Measurements from ENCODE around the gene COL4A2. TPM values are rescaled to one million over a fixed set of nuclear protein-coding genes. Genes with fewer than 3 reads are reported as not detected.

COL4A2 gene
- polyA plus RNA-seq, 1 experiment: 886 TPM

- ChIA-PET CTCF (interaction anchor here (0.8 to 1.3 kb wide), 2 partner anchors 193 to 195 kb away, joined by 3 to 4 read pairs; no protein-coding TSS in a partner anchor), POLR2A (interaction anchor here (0.6 to 1.0 kb wide), 2 partner anchors 104 to 627 kb away, joined by 3 read pairs; no protein-coding TSS in a partner anchor)
- Histone ChIP-seq H3K27me3 (ENCODE audit: control insufficient read depth, insufficient read depth, low read length) (no peaks in the 10 kb centered on the region), H3K36me3 (ENCODE audit: control insufficient read depth, insufficient read depth, low read length) (peaks cover 2% of the 10 kb centered on the region; the same call in 1 of the 2 replicates), H3K4me3 (ENCODE audit: low read depth, low read length) (no peak overlapping the region)
- no peak for TF ChIP-seq CTCF (IDR thresholded peaks at IDR 0.05; ENCODE audit: insufficient read depth, low read depth, low read length)
- DNase-seq (ENCODE audit: low read depth): peak; percentile 44
Measured at GRCh38 chr13:110416131-110417025, 109.3 kb downstream of the COL4A2 start.

GRCh38 chr13:110418944-110419343, 111.9 kb downstream of the COL4A2 start:
- H3K36me3 ChIP-seq (ENCODE audit: control insufficient read depth, insufficient read depth, low read length): no peaks in the 10 kb centered on the region
- POLR2A ChIA-PET: interaction anchor here (0.6 kb wide), 1 partner anchor 186 kb away, joined by 3 read pairs; no protein-coding TSS in a partner anchor

GRCh38 chr13:110419381-110419791, 112.3 kb downstream of the COL4A2 start:
- ChIA-PET CTCF (interaction anchor here (1.4 to 1.7 kb wide), 2 partner anchors 25 to 190 kb away, joined by 4 to 7 read pairs; no protein-coding TSS in a partner anchor), POLR2A (interaction anchor here (0.6 kb wide), 1 partner anchor 187 kb away, joined by 3 read pairs; no protein-coding TSS in a partner anchor)
- DNase-seq (ENCODE audit: low read depth): no peak
- Histone ChIP-seq H3K27me3 (ENCODE audit: control insufficient read depth, insufficient read depth, low read length) (no peaks in the 10 kb centered on the region), H3K36me3 (ENCODE audit: control insufficient read depth, insufficient read depth, low read length) (no peaks in the 10 kb centered on the region), H3K4me3 (ENCODE audit: low read depth, low read length) (no peak overlapping the region)
- TF ChIP-seq CTCF (IDR thresholded peaks at IDR 0.05; ENCODE audit: insufficient read depth, low read depth, low read length): no peak

More at GRCh38 chr13:110418944-110419343, 111.9 kb downstream of the COL4A2 start:
- DNase-seq (ENCODE audit: low read depth): no peak
- CTCF ChIA-PET: interaction anchor here (0.6 to 1.7 kb wide), 4 partner anchors 18 to 190 kb away, joined by 3 to 7 read pairs (median 4); no protein-coding TSS in a partner anchor
- Histone ChIP-seq H3K4me3 (ENCODE audit: low read depth, low read length) (no peak overlapping the region), H3K27me3 (ENCODE audit: control insufficient read depth, insufficient read depth, low read length) (no peaks in the 10 kb centered on the region)
- TF ChIP-seq CTCF (IDR thresholded peaks at IDR 0.05; ENCODE audit: insufficient read depth, low read depth, low read length): no peak

- DNase-seq (ENCODE audit: low read depth): no peak
- no peaks in the 10 kb centered on the region for H3K36me3 ChIP-seq (ENCODE audit: control insufficient read depth, insufficient read depth, low read length)
- no peak overlapping the region for H3K4me3 ChIP-seq (ENCODE audit: low read depth, low read length)
- H3K27me3 ChIP-seq (ENCODE audit: control insufficient read depth, insufficient read depth, low read length): no peaks in the 10 kb centered on the region
- TF ChIP-seq CTCF (IDR thresholded peaks at IDR 0.05; ENCODE audit: insufficient read depth, low read depth, low read length): no peak
- ChIA-PET POLR2A (no interaction called here), CTCF (interaction anchor here (0.8 to 1.7 kb wide), 4 partner anchors 8 to 170 kb away, joined by 3 to 7 read pairs (median 3); no protein-coding TSS in a partner anchor)
Measured at GRCh38 chr13:110419946-110420345, 112.9 kb downstream of the COL4A2 start.

- no peak for TF ChIP-seq CTCF (IDR thresholded peaks at IDR 0.05; ENCODE audit: insufficient read depth, low read depth, low read length)
- POLR2A ChIA-PET: interaction anchor here (0.6 kb wide), 1 partner anchor 141 kb away, joined by 3 read pairs; no protein-coding TSS in a partner anchor
- CTCF ChIA-PET: interaction anchor here (0.8 to 1.3 kb wide), 3 partner anchors 9 to 171 kb away, joined by 3 read pairs; no protein-coding TSS in a partner anchor
Measured at GRCh38 chr13:110420626-110421025, 113.5 kb downstream of the COL4A2 start.

More at GRCh38 chr13:110420626-110421025, 113.5 kb downstream of the COL4A2 start:
- Histone ChIP-seq H3K4me3 (ENCODE audit: low read depth, low read length) (no peak overlapping the region), H3K36me3 (ENCODE audit: control insufficient read depth, insufficient read depth, low read length) (no peaks in the 10 kb centered on the region), H3K27me3 (ENCODE audit: control insufficient read depth, insufficient read depth, low read length) (no peaks in the 10 kb centered on the region)
- no peak for DNase-seq (ENCODE audit: low read depth)
